IPS-18a (cell line): ENCODE measurements around the gene GIPC2.
"Not testable (repeated sequence)": the region's sequence is repeated elsewhere in the genome, so short reads cannot be mapped to it uniquely, and the experiment has no call there.

Experiments used
- H3K27ac ChIP-seq: one replicate; pipeline ENCODE4 v1.5.1; 2013; ENCODE audit warnings: low read length
- H3K27me3 ChIP-seq: one replicate; pipeline ENCODE4 v1.6.1; 2013; ENCODE audit warnings: mild to moderate bottlenecking, low read length; ENCODE audit not compliant: control insufficient read depth, insufficient read depth
- H3K36me3 ChIP-seq: one replicate; pipeline ENCODE4 v1.6.1; 2013; ENCODE audit warnings: low read depth, low read length; ENCODE audit not compliant: control insufficient read depth
- H3K4me1 ChIP-seq: one replicate; pipeline ENCODE4 v1.6.1; 2013; ENCODE audit warnings: low read depth, low read length; ENCODE audit not compliant: control insufficient read depth
- H3K4me3 ChIP-seq: one replicate; pipeline ENCODE4 v1.5.1; 2013; ENCODE audit warnings: low read length
- H3K9ac ChIP-seq: one replicate; pipeline ENCODE4 v1.6.1; 2013; ENCODE audit warnings: mild to moderate bottlenecking, low read length, moderate library complexity
- H3K9me3 ChIP-seq: one replicate; pipeline ENCODE4 v1.6.1; 2013; ENCODE audit warnings: low read depth, low read length; ENCODE audit not compliant: control insufficient read depth

GIPC2 gene

GRCh38 chr1:78101514-78101913 is 55.7 kb downstream of the GIPC2 start:
- Histone ChIP-seq H3K27ac (no peak overlapping the region), H3K27me3 (no peaks in the 10 kb centered on the region), H3K9me3 (no peaks in the 10 kb centered on the region), H3K4me1 (no peaks in the 10 kb centered on the region), H3K9ac (no peak overlapping the region), H3K4me3 (no peak overlapping the region), H3K36me3 (no peaks in the 10 kb centered on the region)

GRCh38 chr1:78102082-78102481 is 56.3 kb downstream of the GIPC2 start:
- H3K36me3 ChIP-seq = no peaks in the 10 kb centered on the region
- no peaks in the 10 kb centered on the region for H3K4me1 ChIP-seq
- H3K9ac ChIP-seq = no peak overlapping the region
- no peaks in the 10 kb centered on the region for H3K27me3 ChIP-seq
- H3K4me3 ChIP-seq = no peak overlapping the region
- no peak overlapping the region for H3K27ac ChIP-seq
- H3K9me3 ChIP-seq = no peaks in the 10 kb centered on the region

DNA sequence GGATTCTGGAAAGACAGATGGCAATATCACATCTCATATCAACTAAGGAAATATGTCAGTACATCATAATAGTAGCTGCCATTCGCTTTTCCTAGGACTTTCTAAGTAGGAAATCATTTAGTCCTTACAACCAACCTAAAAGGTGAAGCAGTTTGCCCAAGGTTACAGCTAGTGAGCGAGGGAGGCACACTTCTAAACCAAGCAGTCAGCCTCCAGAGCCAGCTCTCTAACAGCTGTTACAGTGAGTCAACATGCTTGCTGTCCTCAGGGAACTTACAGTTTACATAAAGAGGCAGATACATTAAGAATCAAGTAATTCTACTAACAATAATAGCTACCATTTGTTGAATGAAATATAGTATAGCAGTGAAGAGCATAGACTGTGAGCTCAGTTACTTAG is 57.1 kb downstream of the GIPC2 start:
- H3K9me3 ChIP-seq = no peaks in the 10 kb centered on the region
- no peaks in the 10 kb centered on the region for H3K36me3 ChIP-seq
- H3K27ac ChIP-seq = no peak overlapping the region
- H3K27me3 ChIP-seq = no peaks in the 10 kb centered on the region
- H3K9ac ChIP-seq = no peak overlapping the region
- no peaks in the 10 kb centered on the region for H3K4me1 ChIP-seq
- H3K4me3 ChIP-seq = no peak overlapping the region

DNA sequence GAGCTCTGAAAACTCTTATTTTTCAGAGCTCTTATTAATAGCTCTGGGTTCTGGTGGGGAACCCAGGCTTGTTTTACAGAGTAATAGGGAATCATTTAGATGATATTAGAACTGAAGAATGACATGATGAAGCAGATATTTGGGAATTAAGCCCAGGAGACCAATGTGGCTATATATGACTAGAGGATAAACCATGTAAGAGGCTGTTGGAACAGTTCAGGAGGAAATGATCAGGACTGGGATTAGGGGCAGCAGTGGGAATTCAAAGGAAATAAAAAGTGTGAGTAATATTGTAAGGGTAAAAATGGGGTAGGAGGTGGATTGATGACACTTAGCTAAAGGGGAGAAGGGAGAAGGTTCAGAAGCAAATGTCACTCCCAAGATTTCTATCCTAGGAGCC is 58.6 kb downstream of the GIPC2 start:
- Histone ChIP-seq H3K27ac (no peak overlapping the region), H3K36me3 (no peaks in the 10 kb centered on the region), H3K4me3 (no peak overlapping the region), H3K27me3 (no peaks in the 10 kb centered on the region), H3K9ac (no peak overlapping the region), H3K9me3 (no peaks in the 10 kb centered on the region), H3K4me1 (no peaks in the 10 kb centered on the region)

GRCh38 chr1:78109659-78110058 is 63.9 kb downstream of the GIPC2 start:
- not testable (repeated sequence) for H3K4me3 ChIP-seq, H3K4me1 ChIP-seq, H3K9ac ChIP-seq, H3K9me3 ChIP-seq, H3K27ac ChIP-seq, H3K27me3 ChIP-seq, H3K36me3 ChIP-seq

GRCh38 chr1:78113156-78113916 is 67.6 kb downstream of the GIPC2 start:
- Histone ChIP-seq H3K27ac (no peak overlapping the region), H3K9ac (no peak overlapping the region), H3K4me1 (no peaks in the 10 kb centered on the region), H3K4me3 (no peak overlapping the region), H3K36me3 (no peaks in the 10 kb centered on the region), H3K27me3 (no peaks in the 10 kb centered on the region), H3K9me3 (no peaks in the 10 kb centered on the region)

GRCh38 chr1:78114034-78114956 is 68.5 kb downstream of the GIPC2 start:
- Histone ChIP-seq H3K27me3 (no peaks in the 10 kb centered on the region), H3K4me1 (no peaks in the 10 kb centered on the region), H3K9me3 (no peaks in the 10 kb centered on the region), H3K9ac (no peak overlapping the region), H3K4me3 (no peak overlapping the region), H3K27ac (no peak overlapping the region), H3K36me3 (no peaks in the 10 kb centered on the region)

GRCh38 chr1:78120485-78120884 is 74.7 kb downstream of the GIPC2 start:
- not testable (repeated sequence) for H3K4me3 ChIP-seq, H3K36me3 ChIP-seq, H3K9ac ChIP-seq, H3K27me3 ChIP-seq, H3K4me1 ChIP-seq, H3K9me3 ChIP-seq, H3K27ac ChIP-seq

GRCh38 chr1:78121710-78122109 is 75.9 kb downstream of the GIPC2 start:
- no peak overlapping the region for H3K4me3 ChIP-seq
- no peak overlapping the region for H3K27ac ChIP-seq
- peaks cover 3% of the 10 kb centered on the region for H3K4me1 ChIP-seq

DNA sequence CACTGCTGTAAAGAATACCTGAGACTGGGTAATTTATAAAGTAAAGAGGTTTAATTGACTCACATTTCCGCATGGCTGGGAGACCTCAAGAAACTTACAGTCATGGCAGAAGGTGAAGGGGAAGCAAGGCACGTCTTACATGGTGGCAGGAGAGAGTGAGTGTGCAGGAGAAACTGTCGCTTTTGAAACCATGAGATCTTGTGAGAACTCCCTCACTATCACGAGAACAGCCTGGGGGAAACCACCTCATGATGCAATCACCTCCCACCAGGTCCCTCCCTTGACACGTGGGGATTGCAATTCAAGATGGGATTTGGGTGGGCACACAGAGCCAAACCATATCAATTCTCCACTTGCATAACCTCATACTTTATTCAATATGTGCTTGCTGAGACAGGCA is 76.6 kb downstream of the GIPC2 start:
- no peak overlapping the region for H3K9ac ChIP-seq
- no peaks in the 10 kb centered on the region for H3K27me3 ChIP-seq
- H3K4me1 ChIP-seq = peaks cover 3% of the 10 kb centered on the region
- no peak overlapping the region for H3K4me3 ChIP-seq
- no peaks in the 10 kb centered on the region for H3K9me3 ChIP-seq
- H3K27ac ChIP-seq = no peak overlapping the region
- no peaks in the 10 kb centered on the region for H3K36me3 ChIP-seq

More at GRCh38 chr1:78121710-78122109, 75.9 kb downstream of the GIPC2 start:
- no peak overlapping the region for H3K9ac ChIP-seq
- H3K36me3 ChIP-seq = no peaks in the 10 kb centered on the region
- no peaks in the 10 kb centered on the region for H3K9me3 ChIP-seq
- no peaks in the 10 kb centered on the region for H3K27me3 ChIP-seq

- H3K36me3 ChIP-seq = no peaks in the 10 kb centered on the region
- H3K4me3 ChIP-seq = no peak overlapping the region
- no peak overlapping the region for H3K27ac ChIP-seq
- H3K4me1 ChIP-seq = peaks cover 3% of the 10 kb centered on the region
- H3K27me3 ChIP-seq = no peaks in the 10 kb centered on the region
- H3K9me3 ChIP-seq = no peaks in the 10 kb centered on the region
- H3K9ac ChIP-seq = no peak overlapping the region
These were observed 80.7 kb downstream of the GIPC2 start for GRCh38 chr1:78126506-78126905.
